ENCODE measurements around the gene MAP4K4.

DNA sequence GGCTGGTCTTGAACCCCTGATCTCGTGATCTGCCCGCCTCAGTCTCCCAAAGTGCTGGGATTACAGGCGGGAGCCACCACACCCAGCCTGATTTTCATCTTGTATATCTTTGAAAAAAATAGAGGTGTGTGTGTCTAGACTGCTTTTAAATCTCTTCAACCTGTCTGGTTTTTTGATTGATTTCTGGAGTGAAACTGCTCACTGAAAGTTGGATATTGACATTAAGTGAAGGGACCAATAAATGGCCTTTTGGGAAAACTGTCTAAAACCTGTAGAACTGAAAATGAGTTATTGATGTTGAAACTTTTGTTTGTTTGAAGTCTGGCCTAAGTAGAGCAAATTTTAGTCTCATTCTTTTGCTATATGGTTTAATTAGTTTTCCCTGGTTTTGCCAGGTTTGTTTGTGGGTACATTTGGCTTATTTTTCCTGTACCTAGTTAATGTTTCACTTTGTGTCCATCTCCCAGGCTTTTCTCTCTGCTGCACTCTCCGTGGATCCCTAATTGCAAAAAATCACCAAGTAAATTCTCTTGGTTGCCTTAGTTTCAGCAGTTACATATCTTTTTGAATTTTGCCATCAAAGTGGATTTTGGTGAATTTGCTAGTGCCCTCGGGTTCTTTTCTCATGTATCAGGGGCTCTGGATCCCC, 144.3 kb downstream of the MAP4K4 start:
- TF ChIP-seq EZH2 (IDR thresholded peaks at IDR 0.05; ENCODE audit: low read length, unreplicated experiment) (no peak), EZH2phosphoT487 (IDR thresholded peaks at IDR 0.05; ENCODE audit: borderline replicate concordance, low read length) (no peak)
- TF ChIP-seq, protein P1, sequence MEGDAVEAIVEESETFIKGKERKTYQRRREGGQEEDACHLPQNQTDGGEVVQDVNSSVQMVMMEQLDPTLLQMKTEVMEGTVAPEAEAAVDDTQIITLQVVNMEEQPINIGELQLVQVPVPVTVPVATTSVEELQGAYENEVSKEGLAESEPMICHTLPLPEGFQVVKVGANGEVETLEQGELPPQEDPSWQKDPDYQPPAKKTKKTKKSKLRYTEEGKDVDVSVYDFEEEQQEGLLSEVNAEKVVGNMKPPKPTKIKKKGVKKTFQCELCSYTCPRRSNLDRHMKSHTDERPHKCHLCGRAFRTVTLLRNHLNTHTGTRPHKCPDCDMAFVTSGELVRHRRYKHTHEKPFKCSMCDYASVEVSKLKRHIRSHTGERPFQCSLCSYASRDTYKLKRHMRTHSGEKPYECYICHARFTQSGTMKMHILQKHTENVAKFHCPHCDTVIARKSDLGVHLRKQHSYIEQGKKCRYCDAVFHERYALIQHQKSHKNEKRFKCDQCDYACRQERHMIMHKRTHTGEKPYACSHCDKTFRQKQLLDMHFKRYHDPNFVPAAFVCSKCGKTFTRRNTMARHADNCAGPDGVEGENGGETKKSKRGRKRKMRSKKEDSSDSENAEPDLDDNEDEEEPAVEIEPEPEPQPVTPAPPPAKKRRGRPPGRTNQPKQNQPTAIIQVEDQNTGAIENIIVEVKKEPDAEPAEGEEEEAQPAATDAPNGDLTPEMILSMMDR (conservative IDR thresholded peaks at IDR 0.05; ENCODE audit: low read depth, low read length): no peak

Data from PC-3 (cell line).